K562 (cell line): ENCODE results near the gene ODAPH. TPM values are rescaled to one million over a fixed set of nuclear protein-coding genes. Genes with fewer than 3 reads are reported as not detected.

Source experiments
- AFF4 ChIP-seq: sonication (generic); formaldehyde crosslinking; IDR thresholded peaks from 2 replicates; pipeline ENCODE4 v1.8.0; 2023; ENCODE audit warnings: mild to moderate bottlenecking, missing genetic modification reagents
- ARID1B ChIP-seq: fragments of 450-650 bp; IDR thresholded peaks from 2 replicates; pipeline ENCODE4 v1.6.1; 2016; ENCODE audit warnings: antibody characterized with exemption, mild to moderate bottlenecking, inconsistent platforms
- ATF3 ChIP-seq, 2 experiments: fragments of 450-650 bp in 1 of 2; sonication (generic) in 1 of 2; formaldehyde crosslinking in 1 of 2; IDR thresholded peaks in 1 of 2; conservative IDR thresholded peaks in 1 of 2; 2 replicates each; pipeline versions ENCODE4 v1.6.1 to v1.8.1; 2016 to 2023; ENCODE audit warnings: mild to moderate bottlenecking in 2 of 2, moderate library complexity in 2 of 2, inconsistent platforms in 1 of 2, missing genetic modification reagents in 1 of 2
- ETV1 ChIP-seq: fragments of 450-650 bp; conservative IDR thresholded peaks from 2 replicates; pipeline ENCODE4 v1.6.1; 2016; ENCODE audit warnings: missing genetic modification characterization, control low read depth, low read depth, missing compliant biosample characterization
- HMGXB4 ChIP-seq: sonication (generic); formaldehyde crosslinking; IDR thresholded peaks from 2 replicates; pipeline ENCODE4 v1.8.1; 2023; ENCODE audit warnings: mild to moderate bottlenecking, missing genetic modification reagents
- KDM1A ChIP-seq, 2 experiments: fragments of 450-650 bp; IDR thresholded peaks; 2 replicates each; pipeline ENCODE4 v1.6.1; 2016; ENCODE audit warnings: mild to moderate bottlenecking in 2 of 2
- MAFK ChIP-seq: IDR thresholded peaks from 2 replicates; pipeline ENCODE4 v1.6.1; 2011; ENCODE audit warnings: low read length, improper control_type of control experiment
- NR0B1 ChIP-seq: fragments of 450-650 bp; IDR thresholded peaks from one replicate; pipeline ENCODE4 v1.6.1; 2018; ENCODE audit warnings: mild to moderate bottlenecking, moderate library complexity; ENCODE audit not compliant: partially characterized antibody
- ZNF707 ChIP-seq: fragments of 250-450 bp; sonication (Bioruptor Pico); conservative IDR thresholded peaks from 2 replicates; pipeline ENCODE4 v1.8.0; 2022; ENCODE audit warnings: inconsistent platforms, mild to moderate bottlenecking, moderate library complexity
- ZNF780A ChIP-seq: fragments of 250-450 bp; sonication (Bioruptor Pico); IDR thresholded peaks from 2 replicates; pipeline ENCODE4 v1.5.0; 2021; ENCODE audit warnings: mild to moderate bottlenecking
- polyA plus RNA-seq, 8 experiments: library from polyadenylated mRNA; depleted of rRNA in 4 of 8; stranded (reverse) in 5 of 8; unstranded in 3 of 8; fragments of >200 nt; fragmentation: Nextera tagmentation in 2 of 8; fragmentation: Illumina TruSeq in 1 of 8; extraction: Ambion mirVana in 2 of 8; extraction: Trizol in 1 of 8; gene quantifications; 2 replicates each; pipeline versions ENCODE4 v1.2.1 to v1.2.3, GENCODE V29; 2011 to 2014; ENCODE audit warnings: inconsistent platforms in 1 of 8, missing spikeins in 1 of 8
- total RNA-seq, 7 experiments: library from RNA; depleted of rRNA in 6 of 7; stranded (reverse); fragments of >200 nt in 6 of 7; fragmentation: Illumina TruSeq in 2 of 7; extraction: Trizol in 2 of 7; gene quantifications; 2 replicates each; pipeline versions ENCODE4 v1.2.1 to v1.2.3, GENCODE V29; 2011 to 2021; ENCODE audit warnings: low replicate concordance in 1 of 7
- TF ChIP-seq, protein P1 (sequence below): fragments of 200-800 bp; sonication (Bioruptor generic); IDR thresholded peaks from 2 replicates; pipeline ENCODE4 v1.6.1; 2016; ENCODE audit warnings: missing genetic modification characterization, missing compliant biosample characterization

The ODAPH gene
- total and polyA plus RNA-seq, 9 of the 15 experiments (the other 6 are each of a cell fraction or from before 2014, with no cell fraction given) = not detected

DNA sequence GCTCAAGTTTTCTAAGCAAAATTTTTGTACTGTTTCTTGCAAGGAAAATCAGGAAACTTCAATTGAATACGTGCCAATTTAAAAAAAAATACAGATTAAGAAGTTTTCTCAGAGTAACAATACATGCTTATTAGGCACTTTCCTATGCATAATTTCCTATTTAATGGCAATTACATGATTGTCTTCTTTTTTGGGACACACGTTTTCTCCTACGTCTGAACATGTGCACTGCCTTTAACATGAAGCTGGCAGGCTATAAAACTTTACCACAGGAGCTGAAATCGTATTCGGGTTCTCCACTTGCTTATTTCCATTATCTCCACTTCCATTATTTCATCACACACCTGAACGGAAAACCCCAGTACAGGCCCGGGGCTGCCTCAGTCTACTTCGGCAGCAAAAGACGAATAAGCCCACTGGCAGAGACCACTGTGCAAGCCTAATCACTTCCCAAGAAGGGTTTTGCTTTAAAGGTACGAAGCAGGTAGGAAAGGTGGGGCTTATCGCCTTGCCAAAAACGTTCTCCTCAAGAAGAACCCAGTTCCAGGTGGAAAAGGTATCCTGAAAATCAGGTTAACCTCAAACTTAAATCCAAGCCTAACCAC lies 42.2 kb upstream of the ODAPH start (continued):
- TF ChIP-seq, protein P1, sequence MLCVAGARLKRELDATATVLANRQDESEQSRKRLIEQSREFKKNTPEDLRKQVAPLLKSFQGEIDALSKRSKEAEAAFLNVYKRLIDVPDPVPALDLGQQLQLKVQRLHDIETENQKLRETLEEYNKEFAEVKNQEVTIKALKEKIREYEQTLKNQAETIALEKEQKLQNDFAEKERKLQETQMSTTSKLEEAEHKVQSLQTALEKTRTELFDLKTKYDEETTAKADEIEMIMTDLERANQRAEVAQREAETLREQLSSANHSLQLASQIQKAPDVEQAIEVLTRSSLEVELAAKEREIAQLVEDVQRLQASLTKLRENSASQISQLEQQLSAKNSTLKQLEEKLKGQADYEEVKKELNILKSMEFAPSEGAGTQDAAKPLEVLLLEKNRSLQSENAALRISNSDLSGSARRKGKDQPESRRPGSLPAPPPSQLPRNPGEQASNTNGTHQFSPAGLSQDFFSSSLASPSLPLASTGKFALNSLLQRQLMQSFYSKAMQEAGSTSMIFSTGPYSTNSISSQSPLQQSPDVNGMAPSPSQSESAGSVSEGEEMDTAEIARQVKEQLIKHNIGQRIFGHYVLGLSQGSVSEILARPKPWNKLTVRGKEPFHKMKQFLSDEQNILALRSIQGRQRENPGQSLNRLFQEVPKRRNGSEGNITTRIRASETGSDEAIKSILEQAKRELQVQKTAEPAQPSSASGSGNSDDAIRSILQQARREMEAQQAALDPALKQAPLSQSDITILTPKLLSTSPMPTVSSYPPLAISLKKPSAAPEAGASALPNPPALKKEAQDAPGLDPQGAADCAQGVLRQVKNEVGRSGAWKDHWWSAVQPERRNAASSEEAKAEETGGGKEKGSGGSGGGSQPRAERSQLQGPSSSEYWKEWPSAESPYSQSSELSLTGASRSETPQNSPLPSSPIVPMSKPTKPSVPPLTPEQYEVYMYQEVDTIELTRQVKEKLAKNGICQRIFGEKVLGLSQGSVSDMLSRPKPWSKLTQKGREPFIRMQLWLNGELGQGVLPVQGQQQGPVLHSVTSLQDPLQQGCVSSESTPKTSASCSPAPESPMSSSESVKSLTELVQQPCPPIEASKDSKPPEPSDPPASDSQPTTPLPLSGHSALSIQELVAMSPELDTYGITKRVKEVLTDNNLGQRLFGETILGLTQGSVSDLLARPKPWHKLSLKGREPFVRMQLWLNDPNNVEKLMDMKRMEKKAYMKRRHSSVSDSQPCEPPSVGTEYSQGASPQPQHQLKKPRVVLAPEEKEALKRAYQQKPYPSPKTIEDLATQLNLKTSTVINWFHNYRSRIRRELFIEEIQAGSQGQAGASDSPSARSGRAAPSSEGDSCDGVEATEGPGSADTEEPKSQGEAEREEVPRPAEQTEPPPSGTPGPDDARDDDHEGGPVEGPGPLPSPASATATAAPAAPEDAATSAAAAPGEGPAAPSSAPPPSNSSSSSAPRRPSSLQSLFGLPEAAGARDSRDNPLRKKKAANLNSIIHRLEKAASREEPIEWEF (CRISPR knock-in tag) = no peak
- TF ChIP-seq NR0B1 (no peak), KDM1A (IDR thresholded peaks at IDR 0.05) (no peak; a peak in 1 of 4 replicates), ARID1B (no peak), ETV1 (tag) (no peak), HMGXB4 (CRISPR knock-in tag) (no peak), ZNF707 (CRISPR knock-in tag) (no peak), ZNF780A (no peak), ATF3 (IDR thresholded peaks at IDR 0.05) (no peak), ATF3 (CRISPR knock-in tag; conservative IDR thresholded peaks at IDR 0.05) (no peak), MAFK (no peak), AFF4 (CRISPR knock-in tag) (no peak; the same call in 1 of the 2 replicates)
